NCI-H1436 (cell line): ENCODE results near the gene CPED1.
"Not testable (repeated sequence)": the region's sequence is repeated elsewhere in the genome, so short reads cannot be mapped to it uniquely, and the experiment has no call there.

Source experiments
- DNase-seq: peaks from one replicate; lab custom pipeline; 2025; lab: John Stamatoyannopoulos, UW

Gene CPED1

GRCh38 chr7:121183883-121184282, 195.4 kb downstream of the CPED1 start:
- DNase-seq: not testable (repeated sequence)

GRCh38 chr7:121186746-121187145, 198.2 kb downstream of the CPED1 start:
- no peak for DNase-seq

GRCh38 chr7:121187222-121187621, 198.7 kb downstream of the CPED1 start:
- DNase-seq: no peak

DNA sequence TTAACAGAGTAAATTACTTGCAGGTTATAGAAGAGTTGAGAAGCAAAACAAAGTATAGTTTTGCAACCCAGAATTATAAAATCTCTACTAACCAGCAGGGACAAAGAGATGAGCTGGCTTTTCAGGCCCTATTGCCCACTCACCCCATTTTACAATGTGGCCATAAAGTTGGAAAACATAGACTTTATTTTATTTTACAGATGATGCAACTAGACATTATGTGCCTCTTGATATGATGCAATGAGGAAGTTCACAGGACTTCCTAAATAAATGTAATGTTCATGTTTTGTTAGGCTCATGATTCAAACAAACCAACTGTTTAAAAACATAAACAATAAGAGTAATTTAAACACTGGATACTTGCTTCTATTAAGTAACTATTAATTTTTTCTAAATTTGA, 199.2 kb downstream of the CPED1 start:
- DNase-seq: no peak

GRCh38 chr7:121192834-121193233, 204.3 kb downstream of the CPED1 start:
- DNase-seq: no peak

- DNase-seq: no peak
Measured at GRCh38 chr7:121195010-121195409, 206.5 kb downstream of the CPED1 start.

GRCh38 chr7:121195874-121196273, 207.4 kb downstream of the CPED1 start:
- DNase-seq: no peak

DNA sequence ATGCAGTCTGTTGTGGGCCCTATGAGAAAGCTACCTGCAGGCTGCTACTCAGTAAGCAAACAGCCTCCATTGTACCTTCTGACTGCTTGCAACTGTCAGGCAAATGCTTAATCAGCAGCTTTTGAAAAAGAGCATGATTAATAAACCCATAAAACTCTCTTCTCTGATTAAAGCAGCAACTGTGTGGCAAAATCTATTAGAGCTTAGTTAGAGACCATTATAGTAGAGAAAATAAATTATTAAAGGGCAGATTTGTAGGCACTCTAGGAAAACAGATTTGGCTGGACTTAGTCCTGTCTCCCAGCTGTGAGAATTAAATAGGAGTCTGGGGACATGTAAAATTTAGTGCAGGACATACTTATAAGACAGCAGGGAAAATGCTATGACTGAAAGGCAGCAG, 207.8 kb downstream of the CPED1 start:
- no peak for DNase-seq

DNA sequence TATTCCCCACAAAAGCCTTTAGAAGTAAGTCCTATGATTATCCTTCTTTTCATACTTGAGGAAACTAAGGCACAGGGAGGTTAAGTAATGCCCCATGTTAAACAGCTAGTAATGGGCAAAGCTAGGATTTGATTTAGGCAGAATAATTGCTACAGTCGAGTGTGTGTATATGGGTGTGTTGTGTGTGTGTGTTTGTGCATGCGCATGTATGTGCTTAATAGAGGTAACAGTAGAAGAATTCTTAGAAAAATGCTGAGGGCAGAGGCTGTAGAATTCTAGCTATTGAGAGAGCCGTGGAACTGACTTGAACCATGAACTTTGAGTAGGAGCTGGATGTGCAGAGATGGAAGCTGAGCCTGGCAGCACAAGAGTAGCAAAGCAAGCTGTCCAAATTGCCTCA, 208.9 kb downstream of the CPED1 start:
- no peak for DNase-seq

- DNase-seq: no peak
Measured at GRCh38 chr7:121198502-121198901, 210.0 kb downstream of the CPED1 start.

GRCh38 chr7:121202125-121202524, 213.6 kb downstream of the CPED1 start:
- no peak for DNase-seq

DNA sequence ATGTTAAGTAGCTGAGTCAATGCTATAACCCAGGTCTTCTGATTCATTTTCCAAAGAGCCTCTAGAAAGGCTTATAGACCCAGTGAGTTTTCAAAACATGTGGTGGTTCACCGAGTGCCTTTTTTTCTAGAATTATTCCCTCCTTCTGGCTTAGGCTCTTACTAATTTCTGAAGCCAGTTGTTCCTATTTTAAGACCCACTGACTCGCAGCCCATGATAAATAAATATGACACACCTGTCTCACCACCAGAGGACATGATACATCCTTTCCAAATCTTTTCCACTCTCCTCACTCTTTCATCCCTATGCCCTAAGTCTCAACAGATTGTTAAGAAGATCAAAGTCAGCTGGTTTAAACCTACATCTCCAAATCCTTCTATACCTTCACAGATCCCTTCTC, 214.3 kb downstream of the CPED1 start:
- no peak for DNase-seq

DNA sequence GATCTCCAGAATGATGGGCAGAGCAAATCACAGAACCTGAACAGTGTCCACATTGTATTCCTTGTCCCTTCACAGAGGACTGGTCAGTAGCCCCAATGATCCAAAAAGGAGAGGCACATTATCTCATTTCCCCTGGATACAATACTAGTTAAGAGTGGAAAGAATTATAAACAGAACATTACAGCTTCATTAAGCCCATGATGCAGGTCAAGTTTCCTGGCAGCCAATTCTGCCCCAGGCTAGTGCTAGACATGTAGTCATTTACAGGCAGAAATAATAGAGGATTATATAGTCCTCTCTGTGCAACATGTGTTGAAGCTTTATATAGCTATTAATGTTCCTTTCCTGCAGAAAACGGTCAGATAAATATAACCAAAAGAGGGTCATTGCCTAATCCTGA, 216.0 kb downstream of the CPED1 start:
- DNase-seq: no peak

DNA sequence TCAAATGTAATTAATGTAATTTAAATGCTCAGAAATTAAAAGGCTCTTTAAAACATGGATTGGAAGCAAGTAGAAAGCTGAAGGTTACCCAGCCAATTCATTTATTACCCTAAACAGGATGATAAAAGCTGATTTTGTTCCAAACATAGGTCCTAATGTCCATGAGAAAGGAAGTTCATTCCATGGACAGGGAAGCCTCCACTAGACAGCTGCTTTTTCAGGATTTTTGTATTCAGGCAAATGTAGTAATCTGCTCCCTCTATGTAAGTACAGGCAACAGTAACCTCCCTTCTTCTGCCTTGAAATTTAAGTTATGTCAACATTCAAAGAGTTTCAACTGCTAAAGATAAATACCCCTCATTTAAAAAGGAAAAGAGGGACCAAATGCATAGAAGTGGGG, 217.3 kb downstream of the CPED1 start:
- no peak for DNase-seq

GRCh38 chr7:121211253-121211652, 222.7 kb downstream of the CPED1 start:
- DNase-seq: no peak

GRCh38 chr7:121212036-121212435, 223.5 kb downstream of the CPED1 start:
- no peak for DNase-seq

DNA sequence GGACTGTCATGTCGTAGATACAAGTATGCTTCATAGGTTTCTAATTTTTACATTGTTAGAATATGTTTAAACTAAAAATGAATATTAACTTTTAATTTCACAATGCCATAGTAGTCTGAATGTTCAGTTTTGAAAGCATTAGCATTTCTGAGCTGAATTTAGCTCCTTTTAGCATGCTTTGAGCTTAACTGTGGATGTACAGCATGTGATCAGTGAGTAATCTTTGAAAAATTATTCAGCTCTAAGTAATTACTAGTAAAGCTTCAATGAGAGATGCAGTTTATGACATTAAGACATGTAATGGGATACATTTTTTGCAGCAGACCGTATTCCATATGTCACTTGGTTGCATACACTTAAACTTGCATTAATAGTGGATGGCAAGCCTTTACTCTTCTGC, 226.1 kb downstream of the CPED1 start:
- no peak for DNase-seq

DNA sequence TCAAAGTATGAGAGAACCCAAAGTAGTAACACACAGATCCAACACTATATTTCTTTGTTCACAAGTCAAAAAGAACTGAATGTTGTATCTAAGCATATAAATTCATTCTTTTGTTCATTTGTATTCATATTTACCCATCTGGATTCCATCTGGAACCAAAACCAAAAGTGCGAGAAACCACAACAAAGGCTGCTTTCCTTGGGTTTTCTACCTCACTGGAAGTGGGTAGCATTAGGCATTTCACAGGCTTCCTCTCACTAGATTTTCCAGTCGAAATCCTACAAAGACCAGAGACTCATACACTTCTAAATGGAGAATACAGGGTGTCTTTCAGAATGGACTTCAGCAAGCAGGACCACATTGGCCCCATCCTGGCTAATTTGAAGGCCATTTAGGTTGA, 230.5 kb downstream of the CPED1 start:
- DNase-seq: no peak

GRCh38 chr7:121221108-121221507, 232.6 kb downstream of the CPED1 start:
- DNase-seq: not testable (repeated sequence)

GRCh38 chr7:121228779-121229178, 240.3 kb downstream of the CPED1 start:
- DNase-seq: no peak

DNA sequence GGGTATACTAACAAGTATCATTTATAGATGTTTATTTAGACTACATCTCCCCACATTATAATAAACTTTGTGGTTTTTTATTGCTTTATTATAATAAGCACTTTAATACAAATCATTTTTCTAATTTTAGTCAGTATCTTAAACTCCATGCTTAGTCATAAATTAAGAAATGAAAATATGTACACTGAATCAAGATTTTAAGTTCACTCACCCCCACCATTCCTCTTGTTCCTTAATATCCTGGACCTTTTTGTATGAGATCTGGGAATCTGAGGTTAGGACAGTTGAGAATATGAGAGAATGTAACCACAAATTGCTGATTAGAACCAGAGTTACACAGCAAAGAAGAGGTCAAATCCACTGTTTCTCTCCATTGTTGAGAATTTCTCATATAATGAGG, 246.7 kb downstream of the CPED1 start:
- no peak for DNase-seq

GRCh38 chr7:121237601-121238000, 249.1 kb downstream of the CPED1 start:
- no peak for DNase-seq

DNA sequence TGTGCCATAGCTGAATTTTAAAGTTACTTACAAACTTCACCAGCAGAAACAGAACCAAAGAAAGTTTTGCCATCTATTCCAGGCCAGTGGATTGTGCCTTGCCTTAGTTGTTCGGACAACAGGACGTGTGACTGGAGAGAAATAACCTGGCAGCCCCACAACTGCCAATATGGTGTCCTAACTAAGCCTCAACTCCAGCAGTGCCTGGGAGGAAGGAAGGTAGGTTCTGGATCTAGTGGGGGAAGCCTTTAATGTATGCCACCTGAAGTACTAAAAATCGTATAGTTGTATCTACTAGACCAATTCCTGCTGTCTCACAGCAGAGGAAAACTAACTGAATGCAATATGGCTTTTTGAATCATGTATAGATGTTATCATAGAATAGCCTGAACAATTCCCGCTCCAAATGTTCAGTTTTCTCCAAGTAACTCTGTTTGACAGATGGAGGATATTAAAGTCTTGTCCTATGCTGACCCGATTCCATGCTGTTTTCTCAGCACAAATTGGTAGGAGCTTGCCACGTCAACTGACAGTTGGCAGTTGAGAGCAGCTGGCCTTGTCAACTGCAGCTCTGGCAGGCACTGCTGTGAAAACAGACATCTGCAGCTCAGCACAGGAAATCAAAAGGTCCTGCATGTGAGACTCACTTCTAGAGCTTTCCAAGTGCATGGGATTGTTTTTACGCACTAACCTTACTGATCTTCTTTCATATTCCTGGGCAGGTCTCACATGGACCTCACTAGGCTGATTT, 255.8 kb downstream of the CPED1 start:
- no peak for DNase-seq

GRCh38 chr7:121251367-121251766, 262.9 kb downstream of the CPED1 start:
- not testable (repeated sequence) for DNase-seq
